NCI-H446 treated with DMSO at 0.1 percent for 48 hours (cell line): ENCODE measurements around the gene NPIPB12.
"Not testable (repeated sequence)": the region's sequence is repeated elsewhere in the genome, so short reads cannot be mapped to it uniquely, and the experiment has no call there.

Experiments
- DNase-seq: peaks from one replicate; lab custom pipeline; 2025; lab: John Stamatoyannopoulos, UW

The NPIPB12 gene

DNA sequence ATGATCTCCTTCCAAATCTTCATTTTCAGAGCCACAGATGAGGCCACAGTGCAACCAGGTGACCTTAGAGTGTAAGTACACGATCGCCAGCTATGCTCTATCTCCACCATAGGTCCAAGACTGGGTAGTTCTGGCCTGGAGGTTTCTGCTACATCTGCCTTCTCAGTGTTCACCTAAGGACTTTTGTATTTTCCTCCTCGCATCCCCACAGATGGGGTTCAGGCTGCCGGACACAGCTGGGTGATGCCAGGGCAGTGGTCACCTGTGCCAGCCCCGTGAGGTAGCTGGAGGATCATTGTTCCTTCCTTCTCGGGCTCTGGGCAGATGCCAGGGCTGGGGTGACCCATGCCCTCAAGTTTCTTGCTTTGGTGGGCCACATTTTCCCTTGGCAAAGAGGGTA is at the start of gene NPIPB12:
Gene NPIPB12, minus strand, starts transcription at position 101 of the 400 bp plus-strand sequence.
- DNase-seq = not testable (repeated sequence)

DNA sequence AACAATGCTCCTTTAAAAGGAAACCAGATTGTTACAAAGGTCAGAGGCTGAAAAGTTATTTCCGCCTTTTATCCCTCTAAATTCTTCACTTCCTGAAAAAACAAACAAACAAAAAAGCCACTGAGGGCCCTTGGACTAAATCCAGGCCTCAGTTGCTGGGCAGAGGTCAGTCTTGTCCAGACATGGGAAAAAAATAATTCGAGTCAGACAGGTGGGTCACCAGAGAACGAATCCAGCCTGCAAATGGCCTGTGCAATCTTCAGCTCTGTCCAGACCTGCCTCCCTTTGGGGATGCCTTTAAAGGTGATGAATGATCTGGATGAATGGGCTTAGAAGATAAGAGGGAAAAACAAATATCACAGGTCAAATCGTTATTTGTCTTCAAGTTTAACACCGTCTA is 15.3 kb upstream of the NPIPB12 start:
- not testable (repeated sequence) for DNase-seq

DNA sequence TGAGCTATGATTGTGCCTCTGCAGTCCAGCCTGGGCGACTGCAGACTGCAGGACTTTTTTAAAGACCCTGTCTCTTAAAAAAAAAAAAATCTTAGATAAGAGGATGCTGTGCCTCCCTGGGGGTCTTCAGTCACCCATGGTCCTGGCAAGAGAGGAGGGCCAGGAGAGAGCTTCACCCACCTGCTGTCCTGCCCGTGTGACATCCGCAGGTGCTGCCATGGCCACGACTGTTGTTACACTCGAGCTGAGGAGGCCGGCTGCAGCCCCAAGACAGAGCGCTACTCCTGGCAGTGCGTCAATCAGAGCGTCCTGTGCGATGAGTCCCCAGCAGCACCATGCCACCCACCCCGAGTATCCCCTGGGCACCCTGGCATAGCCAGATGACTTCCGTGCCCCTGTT is 23.9 kb downstream of the NPIPB12 start:
- not testable (repeated sequence) for DNase-seq

DNA sequence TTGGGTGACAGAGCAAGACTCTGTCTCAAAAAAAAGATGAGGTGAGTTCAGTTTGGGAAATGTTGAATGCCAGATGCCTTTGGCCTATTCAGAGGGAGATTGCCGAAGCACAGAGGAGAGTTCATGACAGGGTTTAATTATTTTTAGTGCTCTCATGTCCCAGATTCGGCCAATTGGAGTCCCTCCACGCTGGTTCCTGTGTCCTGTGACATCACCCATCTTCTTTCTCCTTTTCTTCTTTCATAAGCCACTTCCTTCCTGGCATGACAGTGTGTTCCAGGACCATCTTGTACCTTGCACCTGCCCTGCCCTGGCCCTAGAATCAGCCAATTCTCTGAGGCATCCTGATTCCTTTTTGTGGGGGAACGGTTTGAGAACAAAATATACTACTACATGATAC is 34.1 kb downstream of the NPIPB12 start:
- not testable (repeated sequence) for DNase-seq

DNA sequence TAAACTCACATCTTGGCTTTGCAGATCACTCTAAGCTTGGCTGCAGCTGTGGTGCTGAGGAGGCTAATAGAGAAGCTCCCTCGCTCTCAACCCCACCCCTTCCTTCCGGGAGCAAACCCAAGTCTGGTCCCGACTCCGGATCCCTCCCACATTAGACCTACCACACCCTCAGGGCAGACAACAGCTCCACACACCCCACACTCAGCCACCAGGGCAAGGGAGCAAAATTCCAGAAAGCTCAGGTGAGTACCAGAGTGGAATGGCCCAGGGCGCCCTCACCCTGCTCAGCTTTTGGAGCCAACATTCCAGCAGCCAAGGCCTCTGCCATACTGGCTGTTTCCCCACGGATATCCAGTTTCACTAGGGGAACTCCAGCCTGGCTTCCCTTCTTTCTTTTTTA is 36.5 kb downstream of the NPIPB12 start:
- DNase-seq = not testable (repeated sequence)

DNA sequence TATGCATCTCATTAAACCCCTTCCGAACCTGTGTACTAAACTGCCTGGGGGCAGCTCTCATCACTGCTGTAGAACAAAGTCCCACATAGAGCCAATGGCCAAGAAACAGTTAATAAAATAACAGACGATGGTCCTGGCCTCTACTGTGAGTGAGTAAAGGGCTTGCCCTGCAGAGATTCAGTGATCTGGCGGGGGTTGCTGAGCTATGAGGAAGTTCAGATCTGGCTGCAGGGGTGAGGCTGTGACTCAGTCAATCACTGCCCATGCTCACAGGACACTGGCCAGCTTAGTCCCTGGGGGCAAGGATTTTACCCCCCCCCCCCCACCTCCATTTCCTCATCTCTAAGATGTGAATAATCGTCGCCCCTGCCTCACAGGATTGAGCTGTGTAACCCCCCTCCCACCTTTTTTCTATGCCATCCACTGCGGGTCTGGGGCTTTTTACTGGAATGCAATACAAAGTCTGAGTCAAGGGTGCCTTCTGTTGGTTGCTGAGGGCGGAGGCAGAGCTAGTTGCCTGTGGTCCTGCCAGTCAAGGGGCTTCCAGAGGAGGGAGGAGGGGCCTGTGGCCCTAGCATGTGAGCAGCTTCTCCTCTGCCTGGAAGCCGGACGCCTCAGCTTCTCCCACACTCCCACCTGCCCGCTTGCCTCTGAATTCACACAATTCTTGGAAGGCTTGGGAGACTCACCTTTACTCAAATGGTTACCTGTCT is 38.4 kb downstream of the NPIPB12 start:
- not testable (repeated sequence) for DNase-seq

DNA sequence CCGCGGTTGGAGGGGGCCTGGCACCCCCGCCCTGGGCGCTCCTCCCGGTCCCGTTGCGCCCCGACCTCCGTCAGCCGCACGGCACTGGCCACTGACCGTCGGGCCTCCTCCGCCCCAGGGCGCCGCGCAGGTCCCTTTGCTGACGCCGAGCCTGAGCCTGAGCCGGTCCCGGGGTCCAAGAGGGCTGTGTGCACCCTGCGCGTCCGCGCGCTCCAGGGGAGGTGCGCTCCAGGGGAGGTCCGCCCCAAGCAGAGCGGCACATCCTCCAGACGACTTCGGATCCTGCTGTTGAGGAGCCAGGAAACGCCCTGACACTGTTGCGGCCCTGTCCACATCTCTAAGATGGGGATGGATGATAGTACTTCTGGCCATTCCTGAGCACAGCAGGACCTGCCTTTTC is 39.3 kb downstream of the NPIPB12 start:
- DNase-seq = not testable (repeated sequence)

DNA sequence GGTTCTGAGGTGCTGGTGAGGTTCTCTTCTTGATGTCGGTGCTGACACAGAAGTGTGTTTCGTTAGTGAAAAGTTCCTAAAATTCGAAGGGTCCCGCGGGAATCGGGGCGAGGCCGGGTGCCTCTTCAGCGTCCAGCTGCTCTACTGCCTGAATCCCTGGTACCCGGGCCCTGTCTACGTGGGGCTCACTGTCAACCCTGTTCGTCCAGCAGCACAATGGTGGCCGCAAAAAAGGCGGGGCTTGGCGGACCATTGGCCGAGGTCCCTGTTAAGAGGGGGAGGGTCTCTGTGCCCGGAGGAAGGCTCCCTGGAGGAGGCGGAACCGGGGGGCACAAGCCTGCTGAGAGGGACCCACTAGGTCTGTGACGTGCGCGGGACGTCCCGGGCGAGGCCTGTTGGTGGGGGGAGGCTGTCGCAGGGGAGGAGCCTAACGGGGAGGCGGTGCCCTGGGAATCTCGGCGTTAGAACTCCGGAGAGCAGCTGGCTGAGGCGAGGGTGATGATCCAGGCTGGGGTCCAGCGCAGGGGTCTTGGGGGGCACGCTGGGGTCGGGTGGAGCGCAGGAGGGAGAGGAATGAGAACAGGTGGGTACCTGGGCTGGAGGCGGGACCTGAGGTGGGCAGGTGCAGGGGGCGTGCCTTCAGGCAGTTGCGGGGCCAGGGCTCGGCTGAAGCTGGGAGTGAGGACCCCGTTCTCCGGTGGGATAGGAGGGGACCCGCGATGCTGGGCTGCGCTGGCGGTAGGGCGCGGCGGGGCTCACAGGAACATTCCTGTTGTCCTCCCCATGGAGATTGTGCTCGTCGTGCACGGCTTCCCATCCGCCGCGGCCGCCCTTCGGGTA is 40.0 kb downstream of the NPIPB12 start:
- not testable (repeated sequence) for DNase-seq

DNA sequence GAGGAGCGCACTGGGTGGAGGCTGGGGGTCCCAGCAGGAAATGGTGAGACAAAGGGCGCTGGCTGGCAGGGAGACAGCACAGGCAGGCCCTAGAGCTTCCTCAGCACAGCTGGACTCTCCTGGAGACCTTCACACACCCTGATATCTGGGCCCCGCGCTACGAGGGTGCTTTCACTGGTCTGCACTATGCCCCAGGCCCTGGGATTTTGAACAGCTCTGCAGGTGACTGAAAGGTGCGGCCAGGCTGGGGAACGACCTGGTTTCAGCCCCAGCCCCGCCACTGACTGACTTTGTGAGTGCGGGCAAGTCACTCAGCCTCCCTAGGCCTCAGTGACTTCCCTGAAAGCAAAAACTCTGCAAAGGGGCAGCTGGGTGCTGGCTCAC is 45.6 kb downstream of the NPIPB12 start:
- DNase-seq = not testable (repeated sequence)

DNA sequence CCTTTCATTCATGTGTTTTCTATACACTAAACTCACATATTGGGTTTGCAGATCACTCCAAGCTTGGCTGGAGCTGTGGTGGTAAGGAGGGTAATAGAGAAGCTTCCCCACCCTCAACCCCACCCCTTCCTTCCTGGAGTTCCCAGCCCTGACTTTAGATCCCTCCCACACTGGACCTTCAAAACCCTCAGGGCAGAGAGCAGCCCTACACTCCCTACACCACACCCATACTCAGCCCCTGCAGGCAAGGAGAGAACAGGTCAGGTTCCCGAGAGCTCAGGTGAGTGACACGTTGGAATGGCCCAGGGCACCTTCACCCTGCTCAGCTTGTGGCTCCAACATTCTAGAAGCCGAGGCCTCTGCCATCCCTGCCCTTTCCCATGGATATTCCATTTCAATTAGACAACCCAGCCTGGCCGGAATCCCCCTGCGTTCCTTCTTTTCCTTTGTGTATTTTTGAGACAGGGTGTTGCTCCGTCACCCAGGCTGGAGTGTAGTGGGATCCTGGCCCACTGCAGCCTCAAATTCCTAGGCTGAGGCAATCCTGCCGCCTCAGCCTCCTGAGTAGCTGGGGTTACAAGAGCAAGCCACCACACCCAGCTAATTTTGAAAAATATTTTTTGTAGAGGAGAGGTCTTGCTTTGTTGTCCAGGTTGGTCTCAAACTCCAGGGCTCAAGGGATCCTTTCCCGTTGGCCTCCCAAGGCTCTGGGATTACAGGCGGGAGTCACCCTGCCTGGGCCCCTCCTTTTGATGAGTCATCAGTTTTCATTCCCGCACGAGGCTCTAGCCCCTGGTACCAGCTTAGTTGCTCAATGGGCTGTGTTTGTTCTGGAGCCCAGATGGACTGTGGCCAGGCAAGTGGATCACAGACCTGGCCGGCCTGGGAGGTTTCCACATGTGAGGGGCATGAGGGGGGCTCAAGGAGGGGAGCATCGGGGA is 46.2 kb downstream of the NPIPB12 start, which contains the start of gene SULT1A4:
Gene SULT1A4, plus strand, starts transcription at position 208 of the 941 bp plus-strand sequence. CDS start 1,473 bp downstream, outside the sequence.
- DNase-seq = not testable (repeated sequence)

DNA sequence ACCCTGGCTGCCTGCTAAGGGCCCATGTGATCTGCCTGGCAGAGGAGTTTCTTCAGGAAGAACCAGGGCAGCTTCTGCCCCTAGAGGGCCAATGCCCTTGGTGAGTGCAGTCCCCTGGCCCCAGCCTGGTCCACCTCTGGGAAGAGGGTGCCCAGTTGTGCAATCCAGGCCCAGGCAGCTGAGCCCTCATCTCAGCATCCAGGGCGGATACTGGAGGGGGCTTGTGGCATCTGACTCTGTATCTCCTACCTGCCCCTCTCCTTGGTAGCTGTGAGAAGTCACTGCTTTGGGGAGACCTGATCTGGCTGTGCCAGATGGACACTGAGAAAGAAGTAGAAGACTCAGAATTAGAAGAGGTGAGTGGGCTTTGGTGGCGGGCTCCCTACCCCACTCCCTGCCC is 48.5 kb downstream of the NPIPB12 start:
- DNase-seq = not testable (repeated sequence)

DNA sequence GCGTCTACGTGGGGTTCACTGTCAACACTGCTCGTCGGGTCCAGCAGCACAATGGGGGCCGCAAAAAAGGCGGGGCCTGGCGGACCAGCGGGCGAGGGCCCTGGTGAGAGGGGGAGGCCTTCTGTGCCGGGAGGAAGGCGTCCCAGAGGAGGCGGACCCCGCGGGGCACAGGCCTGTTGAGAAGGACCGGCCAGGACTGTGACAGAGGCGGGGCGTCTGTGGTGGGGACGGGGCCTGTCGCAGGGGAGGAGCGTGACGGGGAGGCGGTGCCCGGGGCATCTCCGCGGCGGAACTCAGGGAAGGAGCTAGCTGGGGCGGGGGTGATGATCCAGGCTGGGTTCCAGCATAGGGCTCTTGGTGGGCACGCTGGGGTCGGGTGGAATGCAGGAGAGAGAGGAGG is 51.4 kb downstream of the NPIPB12 start:
- DNase-seq = not testable (repeated sequence)

DNA sequence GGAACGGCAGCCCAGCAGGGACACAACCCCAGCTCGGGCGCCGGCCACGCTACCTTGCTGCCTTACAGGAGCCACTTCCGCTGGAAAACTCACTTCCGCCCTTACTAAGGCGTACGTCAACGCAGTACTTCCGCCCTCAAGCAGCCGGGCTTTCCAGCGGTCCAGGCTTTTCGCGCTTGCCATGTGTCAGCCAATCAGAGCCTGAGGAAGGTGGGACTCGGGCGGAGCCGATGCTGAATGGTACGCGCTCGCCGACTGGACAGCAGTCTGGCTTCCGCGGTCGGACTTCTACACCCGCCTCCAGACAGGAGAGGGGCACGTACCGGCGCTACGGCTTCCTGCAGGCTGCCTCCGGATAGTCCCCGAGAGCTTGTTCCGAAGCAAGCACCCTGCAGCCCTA is 51.9 kb downstream of the NPIPB12 start, which contains the start of the genes BOLA2 and SLX1B:
Gene BOLA2, minus strand, starts transcription at position 83 of the 400 bp plus-strand sequence. CDS start 98 bp downstream, outside the sequence.
Gene SLX1B, plus strand, starts transcription at position 265 of the 400 bp plus-strand sequence.
- not testable (repeated sequence) for DNase-seq

DNA sequence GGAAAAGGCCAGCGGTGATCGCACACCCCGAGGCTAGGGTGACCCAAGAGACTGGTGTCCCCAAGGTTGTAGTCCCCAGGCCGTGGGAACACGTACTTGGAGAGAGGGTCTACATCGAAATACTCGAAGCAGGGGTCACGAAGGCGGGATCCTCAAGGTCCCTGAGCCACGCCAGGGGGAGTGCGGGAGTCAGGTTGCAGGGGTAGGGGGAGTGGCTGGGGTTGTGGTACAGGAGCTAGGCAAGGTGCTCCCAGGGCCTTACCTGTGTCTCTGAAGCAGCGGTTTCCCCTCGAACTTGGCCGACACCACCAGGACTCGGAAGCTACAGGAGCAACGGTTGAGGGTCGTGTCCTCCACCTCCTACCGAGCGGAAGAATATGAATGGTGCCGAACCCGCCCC is 52.5 kb downstream of the NPIPB12 start:
- DNase-seq = not testable (repeated sequence)
